ENCODE measurements around the gene DNPEP.

DNPEP gene

DNA sequence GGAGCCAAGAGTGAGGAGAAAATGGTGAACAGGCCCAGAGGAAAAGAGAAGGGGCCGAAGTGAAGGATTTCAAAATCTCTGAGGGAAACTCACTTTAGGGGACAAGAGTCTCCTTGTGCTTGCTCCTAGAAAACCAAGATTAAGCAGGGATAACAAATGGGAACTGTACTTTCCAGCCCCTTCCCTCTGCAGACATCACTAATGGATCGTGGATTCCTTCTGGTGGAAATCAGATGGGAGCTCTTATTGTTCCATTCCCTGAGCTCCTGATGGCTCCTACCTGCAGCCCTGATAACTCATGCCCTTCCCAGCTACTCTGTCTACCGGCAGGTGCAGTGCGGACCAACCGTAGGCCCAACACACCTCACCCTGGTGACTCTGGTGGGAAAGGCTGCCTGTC lies 34.6 kb downstream of the DNPEP start:
- DNase-seq, result no peak

GRCh38 chr2:219352448-219353023 lies 35.2 kb downstream of the DNPEP start:
- peak; percentile 85 for DNase-seq

DNA sequence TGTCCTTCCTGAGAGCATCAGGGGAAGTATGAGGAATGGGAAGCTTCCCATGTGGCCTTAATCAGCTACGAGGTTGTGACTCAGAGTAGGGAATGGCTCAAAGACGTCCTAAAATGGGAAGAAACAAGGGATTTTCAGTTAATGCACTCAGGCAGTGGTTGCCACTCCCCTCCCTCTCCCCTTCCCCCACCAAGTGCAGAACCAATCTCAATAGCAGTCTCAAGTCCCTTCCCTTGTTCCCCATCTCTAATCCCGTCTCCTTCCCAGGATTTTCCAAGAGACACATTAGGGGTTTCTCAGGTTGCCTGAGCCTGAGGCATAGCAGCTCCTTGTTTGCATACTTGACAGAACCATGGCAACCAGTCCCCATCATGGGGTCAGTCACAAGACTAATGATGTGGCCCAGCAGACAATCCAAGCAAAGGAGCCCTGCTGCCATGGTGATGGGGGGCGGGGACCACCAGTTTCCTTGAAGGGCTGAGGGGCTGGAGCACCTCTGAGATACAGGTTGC lies 36.9 kb downstream of the DNPEP start:
- DNase-seq, result peak; percentile 17

- DNase-seq, result no peak
Observed at GRCh38 chr2:219350215-219350614, 37.5 kb downstream of the DNPEP start.

DNA sequence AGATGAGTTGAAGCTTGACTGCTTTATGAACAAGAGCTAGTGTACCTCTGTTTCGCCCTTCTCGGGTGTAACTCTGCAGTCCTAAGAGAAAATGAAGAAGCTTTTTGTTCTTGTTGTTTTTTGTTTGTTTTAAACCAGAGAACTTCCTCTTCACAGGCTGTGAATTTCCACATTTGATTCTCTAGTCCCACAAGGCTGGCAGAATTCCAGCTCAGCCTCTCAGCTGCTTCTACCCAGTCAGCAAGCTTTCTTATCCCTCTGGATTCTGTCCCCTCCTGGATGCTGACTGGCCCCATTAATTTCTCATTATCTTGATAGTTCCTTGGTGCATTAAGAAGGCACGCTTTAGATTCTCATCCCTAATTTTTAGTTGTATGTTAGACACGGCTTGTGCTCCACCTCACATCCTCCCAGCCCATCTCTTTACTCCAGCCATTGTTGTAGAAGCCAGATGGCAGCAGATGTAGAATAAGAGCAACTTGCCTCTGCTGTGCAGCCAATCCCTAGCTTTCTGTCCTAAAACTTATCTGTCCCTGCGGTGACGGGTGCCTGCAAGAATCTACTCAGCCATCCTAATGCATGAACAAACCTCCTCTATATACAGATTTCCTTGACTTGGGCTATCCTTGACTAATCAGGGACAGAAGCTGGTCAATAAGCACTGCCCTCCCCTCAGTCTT lies 42.8 kb downstream of the DNPEP start:
- DNase-seq, result peak; percentile 87

- no peak for DNase-seq
Observed at GRCh38 chr2:219335373-219335786, 52.3 kb downstream of the DNPEP start.

- peak; percentile 47 for DNase-seq
Observed at GRCh38 chr2:219334076-219334475, 53.6 kb downstream of the DNPEP start.

GRCh38 chr2:219332542-219332941 lies 55.2 kb downstream of the DNPEP start, which contains the start of gene RESP18:
Gene RESP18, minus strand, starts transcription at chr2:219332744.
- no peak for DNase-seq

GRCh38 chr2:219331560-219332213 lies 56.0 kb downstream of the DNPEP start:
- peak; percentile 29 for DNase-seq

- DNase-seq, result no peak
Observed at GRCh38 chr2:219327719-219328118, 60.0 kb downstream of the DNPEP start.

GRCh38 chr2:219325657-219326315 lies 61.9 kb downstream of the DNPEP start:
- DNase-seq, result no peak

DNA sequence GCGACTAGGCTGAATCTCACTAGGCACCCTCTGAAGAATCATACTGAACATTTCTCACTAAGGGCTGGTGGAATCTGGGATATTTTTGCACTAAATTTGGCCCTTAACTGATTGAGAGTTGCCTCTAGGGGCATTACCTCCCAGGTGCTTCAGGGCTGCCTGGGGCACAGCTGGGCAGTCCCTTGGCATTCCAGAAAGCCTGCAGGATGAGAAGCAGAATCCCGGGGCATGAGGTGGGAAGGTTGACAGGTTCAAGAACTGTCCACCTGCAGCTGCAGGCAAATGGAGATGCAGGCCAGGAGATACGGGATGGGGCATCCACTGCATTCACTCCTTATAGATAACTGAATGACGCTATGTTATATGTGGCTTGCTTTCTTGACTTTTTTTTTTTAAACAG lies 62.6 kb downstream of the DNPEP start:
- no peak for DNase-seq

GRCh38 chr2:219323434-219323833 lies 64.3 kb downstream of the DNPEP start:
- peak; percentile 45 for DNase-seq

Data from suppressor macrophage treated with lipopolysaccharide for 4 hours (primary cell).